Tibial nerve (tissue), 4 donors: Measurements from ENCODE around the gene FASN.

ENCODE experiments used
- EP300 ChIP-seq, 2 donors: sonication (generic); formaldehyde crosslinking; IDR thresholded peaks; one replicate each; pipeline ENCODE4 v1.6.1; 2017; ENCODE audit warnings: antibody characterized with exemption in 2 of 2, mild to moderate bottlenecking in 1 of 2
- TF ChIP-seq, protein P1 (sequence below), 5 experiments: fragments of 200-600 bp in 3 of 5; fragments of 450-650 bp in 2 of 5; sonication (generic) in 3 of 5; IDR thresholded peaks; one replicate each; pipeline ENCODE4 v1.5.1; 2016 to 2019; ENCODE audit warnings: antibody characterized with exemption in 5 of 5, mild to moderate bottlenecking in 3 of 5, moderate library complexity in 2 of 5

DNA sequence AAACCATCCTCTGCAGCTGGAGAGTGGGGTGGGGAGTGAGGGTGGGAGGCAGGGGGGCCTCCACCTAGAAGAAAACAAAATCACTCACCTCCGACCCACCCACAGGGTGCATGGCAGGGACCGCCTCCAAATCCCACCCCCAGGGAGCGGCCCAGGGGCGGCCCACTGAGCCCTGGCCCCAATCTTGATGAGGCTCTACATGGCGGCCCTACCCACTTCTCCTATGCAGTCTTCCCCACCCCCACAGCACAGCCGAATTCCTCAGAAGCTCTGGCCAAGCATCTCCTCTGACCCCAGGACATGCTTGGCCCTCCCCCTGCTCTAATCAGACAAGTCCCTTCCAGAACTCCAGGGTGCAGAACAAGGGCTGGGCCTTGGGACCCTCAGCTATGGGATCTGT, 18.2 kb upstream of the FASN start:
- TF ChIP-seq, protein P1, sequence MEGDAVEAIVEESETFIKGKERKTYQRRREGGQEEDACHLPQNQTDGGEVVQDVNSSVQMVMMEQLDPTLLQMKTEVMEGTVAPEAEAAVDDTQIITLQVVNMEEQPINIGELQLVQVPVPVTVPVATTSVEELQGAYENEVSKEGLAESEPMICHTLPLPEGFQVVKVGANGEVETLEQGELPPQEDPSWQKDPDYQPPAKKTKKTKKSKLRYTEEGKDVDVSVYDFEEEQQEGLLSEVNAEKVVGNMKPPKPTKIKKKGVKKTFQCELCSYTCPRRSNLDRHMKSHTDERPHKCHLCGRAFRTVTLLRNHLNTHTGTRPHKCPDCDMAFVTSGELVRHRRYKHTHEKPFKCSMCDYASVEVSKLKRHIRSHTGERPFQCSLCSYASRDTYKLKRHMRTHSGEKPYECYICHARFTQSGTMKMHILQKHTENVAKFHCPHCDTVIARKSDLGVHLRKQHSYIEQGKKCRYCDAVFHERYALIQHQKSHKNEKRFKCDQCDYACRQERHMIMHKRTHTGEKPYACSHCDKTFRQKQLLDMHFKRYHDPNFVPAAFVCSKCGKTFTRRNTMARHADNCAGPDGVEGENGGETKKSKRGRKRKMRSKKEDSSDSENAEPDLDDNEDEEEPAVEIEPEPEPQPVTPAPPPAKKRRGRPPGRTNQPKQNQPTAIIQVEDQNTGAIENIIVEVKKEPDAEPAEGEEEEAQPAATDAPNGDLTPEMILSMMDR (IDR thresholded peaks at IDR 0.05) = no peak
- no peak for TF ChIP-seq EP300 (IDR thresholded peaks at IDR 0.05)
